Choroid plexus epithelial cell (primary cell): ENCODE measurements around the gene LMX1A.

Source experiments
- DNase-seq: peaks from one replicate; pipeline ENCODE4 v3.0.0-alpha.2; 2010; ENCODE audit warnings: low read depth
- H3K4me3 ChIP-seq: 2 replicates; pipeline ENCODE4 v1.5.1; 2011; ENCODE audit warnings: low read depth, mild to moderate bottlenecking, control low read depth, low read length, moderate library complexity
- TF ChIP-seq, protein P1 (sequence below): conservative IDR thresholded peaks from 2 replicates; pipeline ENCODE4 v1.5.1; 2011; ENCODE audit warnings: low read depth, mild to moderate bottlenecking, control low read depth, inconsistent platforms, low read length, moderate library complexity

Gene LMX1A

DNA sequence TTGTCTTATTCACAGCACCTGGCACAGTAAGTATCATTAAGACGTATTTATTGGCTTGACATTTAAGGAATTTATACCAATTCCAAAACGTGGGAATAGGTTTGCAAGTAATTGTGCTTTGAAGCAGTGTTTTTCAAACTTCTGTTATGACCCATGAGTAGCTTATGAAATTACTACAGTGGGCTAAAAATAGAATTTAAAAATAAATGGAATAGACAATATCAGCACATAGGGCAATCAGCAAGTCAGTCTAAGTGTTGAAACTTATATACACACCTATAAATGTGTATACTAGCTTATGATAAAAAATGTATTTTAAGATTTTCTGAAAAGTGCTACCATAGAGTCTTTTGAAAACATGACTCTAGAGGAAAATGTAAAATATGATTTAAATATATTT lies 116.6 kb downstream of the LMX1A start:
- TF ChIP-seq, protein P1, sequence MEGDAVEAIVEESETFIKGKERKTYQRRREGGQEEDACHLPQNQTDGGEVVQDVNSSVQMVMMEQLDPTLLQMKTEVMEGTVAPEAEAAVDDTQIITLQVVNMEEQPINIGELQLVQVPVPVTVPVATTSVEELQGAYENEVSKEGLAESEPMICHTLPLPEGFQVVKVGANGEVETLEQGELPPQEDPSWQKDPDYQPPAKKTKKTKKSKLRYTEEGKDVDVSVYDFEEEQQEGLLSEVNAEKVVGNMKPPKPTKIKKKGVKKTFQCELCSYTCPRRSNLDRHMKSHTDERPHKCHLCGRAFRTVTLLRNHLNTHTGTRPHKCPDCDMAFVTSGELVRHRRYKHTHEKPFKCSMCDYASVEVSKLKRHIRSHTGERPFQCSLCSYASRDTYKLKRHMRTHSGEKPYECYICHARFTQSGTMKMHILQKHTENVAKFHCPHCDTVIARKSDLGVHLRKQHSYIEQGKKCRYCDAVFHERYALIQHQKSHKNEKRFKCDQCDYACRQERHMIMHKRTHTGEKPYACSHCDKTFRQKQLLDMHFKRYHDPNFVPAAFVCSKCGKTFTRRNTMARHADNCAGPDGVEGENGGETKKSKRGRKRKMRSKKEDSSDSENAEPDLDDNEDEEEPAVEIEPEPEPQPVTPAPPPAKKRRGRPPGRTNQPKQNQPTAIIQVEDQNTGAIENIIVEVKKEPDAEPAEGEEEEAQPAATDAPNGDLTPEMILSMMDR: no peak

DNA sequence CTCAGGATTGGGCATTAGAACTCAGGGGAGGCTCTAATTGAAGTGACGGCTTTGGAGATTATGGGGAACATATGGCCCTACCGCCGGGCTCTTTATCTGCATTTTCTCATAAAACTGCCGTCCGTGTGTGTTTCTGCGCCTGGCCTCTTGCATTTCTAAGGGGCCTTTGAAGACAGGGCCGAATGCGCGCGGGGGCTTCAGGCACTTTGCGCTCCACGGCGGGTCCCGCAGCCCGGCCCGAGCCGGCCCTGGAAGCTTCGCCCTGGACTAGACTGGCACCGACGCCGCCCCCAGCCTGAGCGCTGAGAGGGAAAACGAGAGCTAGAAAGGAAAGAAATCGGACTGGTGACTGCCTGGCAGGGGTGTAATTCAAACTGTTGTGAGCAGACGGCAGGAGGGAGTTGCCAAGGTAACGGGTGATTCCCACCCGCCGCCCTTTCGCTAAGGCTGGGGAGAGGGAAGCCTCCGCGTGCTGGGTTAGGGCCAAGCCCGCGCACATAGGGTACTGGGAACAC lies 120.7 kb downstream of the LMX1A start:
- H3K4me3 ChIP-seq: no peak overlapping the region
- no peak for DNase-seq

More for the DNA sequence above, 116.6 kb downstream of the LMX1A start:
- no peak overlapping the region for H3K4me3 ChIP-seq
- DNase-seq: no peak

DNA sequence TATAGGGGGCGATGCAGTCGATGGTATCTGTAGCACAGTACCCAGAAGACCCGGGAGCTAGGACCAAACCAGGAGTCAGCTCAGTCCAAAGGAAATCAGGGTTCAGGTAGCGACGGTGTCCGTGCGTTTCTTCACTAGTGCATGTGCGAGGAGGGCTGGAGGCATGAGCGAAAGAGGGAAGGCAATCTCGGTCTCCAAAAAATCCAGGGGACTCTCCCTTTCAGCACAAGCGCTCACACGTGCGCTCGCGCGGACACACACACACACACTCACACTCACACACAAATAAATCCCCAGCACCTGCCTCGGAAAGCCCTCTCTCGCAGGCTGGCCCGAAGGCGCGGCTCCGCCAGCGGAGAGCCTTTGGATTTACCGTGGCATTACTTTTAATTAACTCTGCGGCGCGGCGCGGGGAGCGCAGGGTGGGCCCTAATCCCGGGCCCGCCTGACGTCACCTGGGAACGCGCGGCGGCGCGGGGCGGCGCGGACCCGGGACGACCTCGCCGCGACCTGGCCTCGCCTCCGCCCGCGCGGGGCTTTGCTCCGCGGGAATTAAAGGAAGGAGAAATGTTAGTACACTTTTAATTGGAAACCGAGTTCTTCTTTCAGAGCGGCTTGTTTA lies 121.2 kb downstream of the LMX1A start:
- TF ChIP-seq, protein P1: no peak
- H3K4me3 ChIP-seq: no peak overlapping the region

More for the DNA sequence above, 120.7 kb downstream of the LMX1A start:
- TF ChIP-seq, protein P1: no peak

DNA sequence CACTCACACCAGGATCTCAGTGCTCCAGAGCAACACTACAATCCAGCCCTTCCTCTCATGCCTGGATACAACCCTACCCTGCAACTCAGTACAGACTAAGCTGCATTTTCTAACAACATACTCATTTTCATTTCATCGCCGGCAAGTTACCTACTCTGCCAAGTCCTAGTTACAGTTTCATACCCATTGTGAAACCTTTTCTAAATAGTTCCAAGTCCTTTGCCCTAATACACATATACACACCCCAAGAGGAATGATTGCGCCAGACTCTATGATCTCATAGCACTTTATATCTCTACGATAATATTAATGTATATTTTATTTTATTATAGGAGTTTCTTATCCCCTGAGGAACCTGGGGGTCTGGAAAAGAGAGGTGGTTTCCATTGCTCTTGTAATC lies 122.4 kb downstream of the LMX1A start:
- TF ChIP-seq, protein P1: no peak
- DNase-seq: no peak
- no peak overlapping the region for H3K4me3 ChIP-seq

More for the DNA sequence above, 121.2 kb downstream of the LMX1A start:
- DNase-seq: no peak

DNA sequence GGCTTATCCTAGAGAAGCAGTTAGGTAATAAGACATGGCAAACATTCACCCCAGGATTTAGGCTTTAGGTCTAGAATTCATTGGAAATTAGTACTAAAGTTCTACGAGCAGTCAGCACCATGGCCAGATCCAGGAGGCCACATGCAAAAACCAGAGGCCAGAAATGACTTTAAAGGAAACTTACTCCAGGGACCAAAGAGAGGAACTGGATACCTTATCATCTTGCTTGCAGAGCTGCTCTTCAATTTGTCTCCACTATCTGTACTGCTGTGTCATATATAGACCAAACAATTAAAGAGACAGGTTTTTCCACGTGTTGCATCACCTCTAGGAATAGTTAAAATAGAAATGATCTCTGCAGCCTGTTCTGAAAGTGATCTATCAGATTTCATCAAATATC lies 127.8 kb downstream of the LMX1A start:
- TF ChIP-seq, protein P1: no peak
- H3K4me3 ChIP-seq: no peak overlapping the region
- DNase-seq: peak; percentile 6

DNA sequence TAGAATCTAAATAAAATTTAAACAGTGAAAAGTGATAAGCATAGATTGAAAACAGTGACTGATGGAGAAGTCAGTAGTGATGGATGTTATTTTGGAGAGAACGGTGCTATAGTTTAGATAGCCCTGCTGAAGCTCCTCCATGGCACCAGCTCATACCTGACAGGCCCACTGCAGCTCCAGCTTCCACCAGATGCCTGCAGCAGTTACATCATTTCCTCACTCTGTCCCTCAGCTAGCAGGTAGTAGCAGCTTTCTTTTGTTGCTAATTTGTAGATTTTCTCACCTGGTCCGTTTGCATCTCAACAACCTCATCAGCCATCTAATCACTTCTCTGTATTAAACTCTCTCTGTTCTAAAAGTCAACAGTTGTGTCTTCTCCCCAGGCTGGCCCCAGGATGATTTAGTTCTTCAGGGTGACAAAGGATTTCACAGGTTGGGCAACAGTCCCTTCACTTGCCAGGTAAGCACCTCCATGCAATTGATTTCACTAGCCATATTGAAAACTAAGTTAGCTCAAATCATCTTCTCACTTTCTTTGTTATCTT lies 128.3 kb downstream of the LMX1A start:
- TF ChIP-seq, protein P1: no peak
- DNase-seq: no peak

DNA sequence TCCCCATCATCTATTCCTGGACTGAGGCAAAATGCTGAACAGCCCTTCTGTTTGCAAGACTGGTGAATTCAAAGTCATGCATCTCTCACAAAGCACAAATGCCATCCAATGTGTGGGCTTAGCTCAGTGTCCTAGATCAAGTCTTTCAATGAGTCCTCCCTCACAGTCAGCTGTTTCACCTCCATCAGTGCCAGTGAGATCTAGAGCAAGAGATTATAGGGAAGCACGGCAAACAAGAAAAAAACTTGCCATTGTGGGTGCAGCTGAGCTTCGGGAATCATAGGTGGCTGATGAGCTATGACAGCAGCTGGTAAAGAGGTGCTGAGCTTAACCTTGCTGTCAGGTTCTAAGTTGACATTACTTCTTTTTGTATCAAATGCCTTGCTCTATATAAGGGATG lies 130.2 kb downstream of the LMX1A start:
- no peak for DNase-seq
- H3K4me3 ChIP-seq: no peak overlapping the region
- TF ChIP-seq, protein P1: no peak

More for the DNA sequence above, 128.3 kb downstream of the LMX1A start:
- H3K4me3 ChIP-seq: no peak overlapping the region
